A204.1 (cell line): ENCODE results near the gene TAP2.
A peak's percentile ranks its signal among the peaks of the same experiment; 100 is the strongest.

Experiments used
- FAIRE-seq: peaks from 2 replicates; lab custom pipeline; 2012; peaks lifted over from hg19 to GRCh38; lab: Jason Lieb, UNC

The TAP2 gene

GRCh38 chr6:32854376-32855178 lies 16.0 kb upstream of the TAP2 start:
- no peak for FAIRE-seq

DNA sequence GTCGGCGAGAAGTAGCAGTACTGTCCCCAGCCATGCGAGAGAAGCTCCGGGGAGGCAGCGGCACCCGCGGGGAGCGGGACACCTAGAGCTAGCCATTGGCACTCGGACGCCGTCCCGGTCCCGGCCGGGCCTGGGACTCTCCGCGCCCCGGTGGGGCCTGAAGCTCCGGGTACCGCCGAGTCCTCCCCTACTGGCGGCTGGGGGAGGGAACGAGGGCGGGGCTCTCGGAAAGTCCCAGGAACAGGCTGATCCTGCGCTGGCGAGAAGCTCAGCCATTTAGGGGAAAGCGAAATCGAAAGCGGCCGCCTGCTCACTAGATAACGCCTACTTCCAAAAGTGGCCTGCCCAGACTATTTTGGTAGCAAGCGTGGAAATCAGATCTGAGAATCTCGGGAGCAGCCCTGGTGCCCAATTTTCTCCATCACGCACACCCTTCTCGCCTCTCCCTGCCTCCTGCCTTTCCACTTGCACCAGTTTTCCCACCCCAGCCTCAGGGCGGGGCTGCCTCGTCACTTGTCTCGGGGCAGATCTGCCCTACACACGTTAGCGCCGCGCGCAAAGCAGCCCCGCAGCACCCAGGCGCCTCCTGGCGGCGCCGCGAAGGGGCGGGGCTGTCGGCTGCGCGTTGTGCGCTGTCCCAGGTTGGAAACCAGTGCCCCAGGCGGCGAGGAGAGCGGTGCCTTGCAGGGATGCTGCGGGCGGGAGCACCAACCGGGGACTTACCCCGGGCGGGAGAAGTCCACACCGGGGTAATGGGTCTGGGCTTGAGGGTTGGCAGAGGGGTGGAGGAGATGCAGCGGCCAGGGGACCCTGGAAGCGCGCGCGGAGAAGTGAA lies 15.2 kb upstream of the TAP2 start, which contains the start of the genes PSMB9 and TAP1:
TSS of gene PSMB9 (plus strand) at position 652 of the 835 bp plus-strand sequence. CDS start at position 690, 38 bp downstream.
TSS of gene TAP1 (minus strand) at position 164 of the 835 bp plus-strand sequence. CDS start at position 96, 68 bp downstream.
- no peak for FAIRE-seq

DNA sequence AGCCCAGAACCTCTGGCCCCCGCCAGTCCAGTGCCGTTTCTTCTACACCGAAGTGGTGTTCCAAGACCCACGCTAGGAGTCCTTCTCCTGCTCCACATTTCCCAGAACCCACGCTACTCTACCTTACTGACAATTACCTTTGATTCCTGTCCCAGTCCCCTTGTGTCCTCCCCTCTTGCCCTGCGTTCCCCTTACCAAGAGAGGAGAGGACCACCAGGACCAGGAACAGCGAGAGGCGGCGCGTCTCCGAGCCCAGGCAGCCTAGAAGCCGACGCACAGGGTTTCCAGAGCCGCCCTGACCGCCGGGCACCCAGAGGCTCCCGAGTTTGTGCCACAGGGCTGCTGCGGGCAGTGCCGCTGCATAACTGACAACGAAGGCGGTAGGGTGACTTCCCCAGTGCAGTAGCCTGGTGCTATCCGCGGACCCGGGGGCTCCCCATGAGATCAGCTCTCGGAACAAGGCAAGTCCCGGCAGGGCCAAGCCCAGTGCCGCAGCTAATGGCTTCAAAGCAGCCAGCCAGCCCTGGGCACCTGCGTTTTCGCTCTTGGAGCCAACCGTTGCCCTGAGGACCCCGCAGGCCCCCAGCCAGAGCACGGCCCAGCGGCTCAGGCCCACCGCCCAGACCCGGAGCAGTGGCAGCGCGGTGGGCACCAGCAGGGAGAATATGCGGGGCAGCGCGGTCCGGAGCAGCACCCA lies 14.5 kb upstream of the TAP2 start:
- no peak for FAIRE-seq

DNA sequence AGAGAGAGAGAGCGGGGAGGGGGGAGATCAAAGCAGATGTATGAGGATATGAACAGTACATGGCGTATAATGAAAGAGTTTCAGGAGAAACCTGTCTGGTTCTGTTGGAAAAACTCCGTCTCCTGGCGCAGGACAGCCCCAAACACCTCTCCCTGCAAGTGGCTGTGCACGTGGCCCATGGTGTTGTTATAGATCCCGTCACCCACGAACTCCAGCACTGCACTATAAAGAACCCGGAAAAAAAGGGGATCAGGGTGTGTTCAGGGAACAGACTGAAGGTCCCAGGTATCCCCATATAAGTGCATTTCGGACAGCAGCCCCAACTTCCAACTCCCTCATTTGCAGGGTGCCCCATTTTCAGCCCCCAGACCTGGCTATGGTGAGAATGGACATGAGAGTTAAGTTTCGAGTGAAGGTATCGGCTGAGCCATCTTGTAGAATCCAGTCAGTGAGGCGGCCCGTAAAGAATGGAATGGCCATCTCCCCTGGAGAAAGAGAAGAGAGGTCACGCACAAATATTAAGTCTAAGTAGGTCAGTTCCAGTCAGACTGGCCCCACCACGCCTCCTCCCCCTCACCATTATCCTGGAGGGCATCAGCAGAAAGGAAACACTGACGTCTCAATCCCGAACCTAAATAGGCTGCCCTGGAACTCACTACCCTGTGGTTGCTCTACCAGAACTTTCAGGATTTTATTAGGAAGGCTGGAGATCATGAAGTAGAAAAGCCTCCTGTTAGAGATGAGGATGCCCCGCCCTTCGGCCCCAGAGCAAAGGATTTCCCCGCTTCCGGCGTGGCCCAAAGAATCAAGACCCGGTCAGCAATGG lies 13.7 kb upstream of the TAP2 start:
- FAIRE-seq = no peak

GRCh38 chr6:32851025-32851424 lies 12.5 kb upstream of the TAP2 start:
- no peak for FAIRE-seq

- FAIRE-seq = no peak
Measured at GRCh38 chr6:32849126-32849525, 10.6 kb upstream of the TAP2 start.

DNA sequence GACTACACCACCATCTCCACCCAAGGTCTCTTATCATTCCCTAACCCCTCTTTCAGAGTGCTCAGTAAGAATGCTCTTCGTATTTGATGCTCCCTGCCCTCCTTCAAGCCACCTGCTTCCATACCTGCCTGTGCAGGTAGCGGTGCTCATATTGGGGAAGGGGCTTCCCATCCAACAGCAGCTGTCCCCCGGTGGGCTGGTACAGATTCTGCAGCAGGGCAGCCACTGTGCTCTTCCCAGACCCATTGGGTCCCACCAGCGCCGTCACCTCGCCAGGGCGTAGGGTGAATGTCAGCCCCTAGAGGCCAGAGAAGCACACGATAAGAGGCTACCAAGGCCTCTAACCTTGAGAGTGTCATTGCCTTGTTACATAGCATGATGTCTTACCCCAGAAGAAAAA lies 9.3 kb upstream of the TAP2 start:
- FAIRE-seq = no peak

GRCh38 chr6:32847004-32847403 lies 8.5 kb upstream of the TAP2 start:
- no peak for FAIRE-seq

DNA sequence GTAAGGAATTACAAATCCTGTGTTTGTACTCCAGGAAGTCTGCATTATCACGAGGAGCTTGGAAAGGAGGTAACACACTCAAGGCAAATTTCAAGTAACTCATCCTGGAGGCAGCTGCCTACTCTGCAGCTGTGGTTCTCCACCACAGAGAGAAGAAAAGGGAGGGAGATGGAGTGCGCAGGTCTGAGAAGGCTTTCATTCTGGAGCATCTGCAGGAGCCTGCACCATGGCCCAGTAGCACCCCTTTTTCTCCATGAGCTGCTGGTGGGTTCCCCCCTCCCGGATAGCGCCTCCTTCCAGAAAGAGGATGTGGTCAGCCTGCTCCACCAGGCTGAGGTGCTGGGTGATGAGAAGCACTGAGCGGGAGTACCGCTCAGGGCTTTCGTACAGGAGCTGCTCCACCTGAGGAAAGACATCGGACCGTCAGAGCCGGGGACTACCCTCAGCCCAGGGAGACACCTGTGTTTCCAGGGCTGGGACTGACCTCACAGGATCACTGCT lies 6.9 kb upstream of the TAP2 start:
- no peak for FAIRE-seq

- FAIRE-seq = no peak
Measured at GRCh38 chr6:32844839-32845383, 6.4 kb upstream of the TAP2 start.

DNA sequence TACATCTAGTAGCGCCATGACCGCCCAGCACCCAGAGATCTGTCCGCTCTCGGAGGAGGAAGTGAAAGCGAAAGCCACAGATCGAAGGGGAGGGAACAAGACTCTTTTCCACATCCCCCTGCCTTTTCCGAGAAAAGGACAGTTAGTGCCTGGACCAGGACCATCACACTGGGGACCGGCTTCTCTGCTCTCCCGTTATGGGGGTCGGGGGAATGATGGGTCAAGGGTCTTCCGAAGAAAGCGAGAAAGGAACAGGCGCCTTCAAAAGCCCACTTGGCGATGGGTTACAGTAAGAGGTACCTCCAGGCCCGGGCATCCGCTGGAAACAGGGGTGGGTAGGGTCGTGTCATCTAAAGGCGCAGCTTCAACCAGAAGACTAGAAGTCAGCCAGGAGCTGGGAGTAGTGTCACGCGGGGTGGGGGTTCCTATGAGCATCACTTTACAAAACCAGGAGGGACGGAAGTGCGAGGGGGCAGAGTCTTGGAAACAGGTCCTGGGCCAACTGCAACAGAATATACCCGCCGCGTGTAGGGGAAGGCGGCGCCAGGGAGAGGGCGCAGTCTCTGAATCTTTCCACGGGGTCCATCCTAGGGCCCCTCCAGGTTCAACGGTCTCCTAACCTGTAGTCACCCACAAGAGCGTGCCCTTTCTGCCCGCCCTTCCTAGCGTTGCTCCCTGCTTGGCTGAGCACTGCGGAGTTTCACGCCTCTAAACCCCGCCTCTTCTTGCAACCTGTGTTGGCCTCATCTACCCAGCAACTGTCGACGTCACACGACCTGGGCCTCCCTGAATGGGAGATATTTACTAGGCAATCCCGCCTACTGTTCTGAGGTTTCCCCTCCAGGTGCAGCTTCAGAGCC lies 5.7 kb upstream of the TAP2 start, which contains the start of gene PSMB8:
TSS of gene PSMB8 (minus strand) at position 69 of the 860 bp plus-strand sequence. CDS start at position 18, 51 bp downstream.
- FAIRE-seq = peak; percentile 83

DNA sequence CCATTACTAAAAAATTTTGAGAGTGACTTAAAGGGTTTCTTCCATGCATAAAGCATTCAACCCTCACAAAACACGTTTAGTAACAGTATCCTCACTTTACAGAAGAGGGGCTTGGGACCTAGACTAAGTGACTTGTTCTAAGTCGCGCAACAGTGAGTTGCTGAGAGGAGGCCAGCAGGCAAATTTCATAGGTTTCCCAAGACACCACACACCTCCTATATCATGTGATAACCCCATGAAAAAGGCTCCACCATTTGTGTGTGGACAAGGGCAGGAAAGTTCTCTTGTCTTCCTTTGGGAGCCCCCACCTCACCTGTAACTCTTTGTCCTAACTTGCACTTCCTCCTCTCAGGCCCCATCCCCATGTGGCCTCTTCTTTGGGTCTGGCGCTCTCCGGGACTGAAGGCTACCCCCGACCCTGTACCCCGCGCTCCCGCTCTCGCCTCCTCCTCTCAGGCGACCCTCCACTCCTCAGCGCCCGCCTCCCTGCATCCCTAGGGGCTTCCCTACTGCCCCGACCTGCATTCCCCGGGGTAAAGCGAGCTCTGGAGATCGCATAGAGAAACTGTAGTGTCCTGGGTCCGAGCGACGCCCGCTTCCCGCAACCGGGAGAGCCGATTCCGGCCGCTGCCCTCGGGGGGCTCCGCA lies 4.9 kb upstream of the TAP2 start:
- no peak for FAIRE-seq

- no peak for FAIRE-seq
Measured at GRCh38 chr6:32842690-32843089, 4.2 kb upstream of the TAP2 start.

DNA sequence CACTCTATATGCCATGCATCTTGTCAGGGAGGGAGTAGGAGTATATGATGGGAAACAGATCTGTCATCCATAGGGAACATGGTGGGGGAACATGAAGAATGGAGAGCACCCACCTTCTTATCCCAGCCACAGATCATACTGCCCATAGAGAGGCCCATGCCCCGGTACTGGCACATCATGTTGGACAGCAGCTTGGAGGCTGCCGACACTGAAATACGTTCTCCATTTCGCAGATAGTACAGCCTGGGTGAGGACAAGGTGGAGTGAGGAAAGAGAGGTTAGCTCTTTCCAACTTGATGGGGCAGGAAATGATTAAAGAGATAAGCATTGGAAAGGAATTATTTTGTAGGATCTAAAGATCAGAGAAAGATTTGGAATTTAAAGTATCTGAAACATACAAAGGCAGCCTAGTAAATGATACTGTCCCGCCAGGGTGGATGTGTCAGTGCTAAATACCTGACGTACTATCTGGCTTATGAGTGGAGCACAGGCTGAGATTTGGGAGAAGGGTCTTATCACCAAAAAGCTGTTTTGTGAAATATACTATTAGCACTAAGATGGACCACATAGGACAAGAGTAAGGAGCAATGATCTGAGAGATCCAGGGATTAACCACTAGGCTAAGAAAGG lies 3.6 kb upstream of the TAP2 start:
- FAIRE-seq = no peak

DNA sequence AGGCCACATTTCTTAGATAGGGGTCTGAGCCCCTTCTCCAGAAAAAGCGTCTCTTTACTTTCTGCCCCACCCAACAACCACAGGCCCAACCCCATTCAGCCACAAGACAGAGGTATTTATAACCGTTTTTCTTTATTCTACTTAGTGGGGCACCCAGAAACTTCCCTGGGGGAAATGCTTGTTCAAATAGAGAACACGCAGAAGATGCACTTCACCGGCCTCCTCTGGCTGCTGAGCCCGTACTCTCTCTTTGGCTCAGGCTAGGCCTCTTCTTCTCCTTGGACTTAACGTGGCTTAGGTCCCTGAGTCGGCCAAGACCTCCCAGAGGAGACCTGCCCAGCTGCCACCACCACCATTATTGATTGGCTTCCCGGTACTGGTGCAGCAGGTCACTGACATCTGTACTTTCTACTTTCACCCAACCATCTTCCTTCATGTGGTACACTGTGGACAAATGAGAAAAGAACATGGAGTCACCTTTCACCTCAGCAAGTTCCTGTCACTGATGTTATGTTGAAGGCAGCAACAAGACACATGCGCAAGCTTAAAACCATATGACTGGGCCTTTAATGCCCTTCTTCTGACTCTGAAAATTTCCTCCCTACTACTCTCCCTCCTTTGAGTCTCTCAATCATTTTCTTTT lies 2.2 kb upstream of the TAP2 start:
- FAIRE-seq = no peak

DNA sequence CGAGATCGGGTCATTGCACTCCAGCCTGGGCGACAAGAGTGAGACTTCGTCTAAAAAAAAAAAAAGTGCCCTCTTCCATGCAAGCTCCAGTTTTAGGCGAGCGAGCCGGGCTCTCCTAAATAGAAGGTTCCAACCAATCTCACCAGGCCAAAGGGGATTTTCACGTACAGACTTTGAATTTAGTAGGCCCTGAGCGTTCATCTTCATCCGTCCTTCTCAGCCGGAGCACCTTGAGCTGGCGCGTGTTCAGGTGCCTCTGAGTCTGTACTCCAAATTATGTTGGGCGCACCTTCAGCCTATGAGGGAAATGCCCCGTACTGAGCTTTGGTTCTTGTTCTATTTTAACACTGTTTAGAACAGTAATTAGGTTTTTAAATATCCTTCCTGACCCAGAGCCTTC lies 817 bp upstream of the TAP2 start:
- no peak for FAIRE-seq

GRCh38 chr6:32837651-32838113 lies 857 bp downstream of the TAP2 start:
- no peak for FAIRE-seq

GRCh38 chr6:32836873-32837272 lies 1.7 kb downstream of the TAP2 start:
- FAIRE-seq = no peak
